ENCODE results near the gene RNF26.

The RNF26 gene

GRCh38 chr11:119319136-119319699 lies 15.1 kb upstream of the RNF26 start:
- DNase-seq (ENCODE audit: insufficient read length, low spot score) (peak; percentile 4), FAIRE-seq (no peak)
- no peak for TF ChIP-seq PAX5 (IDR thresholded peaks at IDR 0.05; ENCODE audit: insufficient read depth, low read length, severe bottlenecking)
- TF ChIP-seq POLR2A (IDR thresholded peaks at IDR 0.05; ENCODE audit: low read depth, low read length), result no peak
- no peak for TF ChIP-seq SPI1 (IDR thresholded peaks at IDR 0.05; ENCODE audit: low read depth, low read length)
- no peak for TF ChIP-seq POU2F2 (IDR thresholded peaks at IDR 0.05; ENCODE audit: low read depth, low read length)
- TF ChIP-seq POLR2AphosphoS5 (IDR thresholded peaks at IDR 0.05; ENCODE audit: low read depth, low read length), result no peak
- TF ChIP-seq TAF1 (IDR thresholded peaks at IDR 0.05; ENCODE audit: low read depth, low read length), result no peak

GRCh38 chr11:119319700-119320239 lies 14.6 kb upstream of the RNF26 start:
- TF ChIP-seq TAF1 (IDR thresholded peaks at IDR 0.05; ENCODE audit: low read depth, low read length) (no peak), PAX5 (IDR thresholded peaks at IDR 0.05; ENCODE audit: insufficient read depth, low read length, severe bottlenecking) (no peak), POLR2AphosphoS5 (IDR thresholded peaks at IDR 0.05; ENCODE audit: low read depth, low read length) (no peak)
- peak; percentile 5 for DNase-seq (ENCODE audit: insufficient read length, low spot score)
- no peak for FAIRE-seq

GRCh38 chr11:119320240-119320775 lies 14.0 kb upstream of the RNF26 start:
- no peak for FAIRE-seq
- TF ChIP-seq SPI1 (IDR thresholded peaks at IDR 0.05; ENCODE audit: low read depth, low read length) (no peak), POU2F2 (IDR thresholded peaks at IDR 0.05; ENCODE audit: low read depth, low read length) (no peak)
- peak; percentile 12 for DNase-seq (ENCODE audit: insufficient read length, low spot score)

GRCh38 chr11:119320776-119321524 lies 13.4 kb upstream of the RNF26 start:
- DNase-seq (ENCODE audit: insufficient read length, low spot score), result peak; percentile 86
- no peak for FAIRE-seq
- no peak for TF ChIP-seq SPI1 (IDR thresholded peaks at IDR 0.05; ENCODE audit: low read depth, low read length)
- no peak for TF ChIP-seq POU2F2 (IDR thresholded peaks at IDR 0.05; ENCODE audit: low read depth, low read length)
- TF ChIP-seq POLR2A (IDR thresholded peaks at IDR 0.05; ENCODE audit: low read depth, low read length), result 0 out of 2 replicates have a peak, but pooled peaks have one; percentile 22
- TF ChIP-seq PAX5 (IDR thresholded peaks at IDR 0.05; ENCODE audit: insufficient read depth, low read length, severe bottlenecking), result no peak
- TF ChIP-seq TAF1 (IDR thresholded peaks at IDR 0.05; ENCODE audit: low read depth, low read length), result peak; percentile 20; the same call in 1 of the 2 replicates
- no peak for TF ChIP-seq POLR2AphosphoS5 (IDR thresholded peaks at IDR 0.05; ENCODE audit: low read depth, low read length)

- TF ChIP-seq TAF1 (IDR thresholded peaks at IDR 0.05; ENCODE audit: low read depth, low read length) (no peak), PAX5 (IDR thresholded peaks at IDR 0.05; ENCODE audit: insufficient read depth, low read length, severe bottlenecking) (no peak), POLR2A (IDR thresholded peaks at IDR 0.05; ENCODE audit: low read depth, low read length) (no peak), POLR2AphosphoS5 (IDR thresholded peaks at IDR 0.05; ENCODE audit: low read depth, low read length) (no peak), POU2F2 (IDR thresholded peaks at IDR 0.05; ENCODE audit: low read depth, low read length) (no peak), SPI1 (IDR thresholded peaks at IDR 0.05; ENCODE audit: low read depth, low read length) (no peak)
- no peak for DNase-seq (ENCODE audit: insufficient read length, low spot score)
- peak; percentile 58 for FAIRE-seq
Measured at GRCh38 chr11:119322360-119322739, 12.0 kb upstream of the RNF26 start.

- FAIRE-seq (no peak), DNase-seq (ENCODE audit: insufficient read length, low spot score) (no peak)
- TF ChIP-seq SPI1 (IDR thresholded peaks at IDR 0.05; ENCODE audit: low read depth, low read length) (no peak), POLR2A (IDR thresholded peaks at IDR 0.05; ENCODE audit: low read depth, low read length) (no peak)
Measured at GRCh38 chr11:119322921-119323531, 11.3 kb upstream of the RNF26 start.

GRCh38 chr11:119323532-119324033 lies 10.7 kb upstream of the RNF26 start:
- DNase-seq (ENCODE audit: insufficient read length, low spot score) (no peak), FAIRE-seq (peak; percentile 65)
- no peak for TF ChIP-seq POLR2A (IDR thresholded peaks at IDR 0.05; ENCODE audit: low read depth, low read length)
- no peak for TF ChIP-seq POU2F2 (IDR thresholded peaks at IDR 0.05; ENCODE audit: low read depth, low read length)
- no peak for TF ChIP-seq POLR2AphosphoS5 (IDR thresholded peaks at IDR 0.05; ENCODE audit: low read depth, low read length)
- no peak for TF ChIP-seq TAF1 (IDR thresholded peaks at IDR 0.05; ENCODE audit: low read depth, low read length)
- no peak for TF ChIP-seq SPI1 (IDR thresholded peaks at IDR 0.05; ENCODE audit: low read depth, low read length)
- TF ChIP-seq PAX5 (IDR thresholded peaks at IDR 0.05; ENCODE audit: insufficient read depth, low read length, severe bottlenecking), result no peak

- FAIRE-seq, result no peak
- no peak for DNase-seq (ENCODE audit: insufficient read length, low spot score)
- TF ChIP-seq TAF1 (IDR thresholded peaks at IDR 0.05; ENCODE audit: low read depth, low read length) (no peak), POLR2A (IDR thresholded peaks at IDR 0.05; ENCODE audit: low read depth, low read length) (no peak), PAX5 (IDR thresholded peaks at IDR 0.05; ENCODE audit: insufficient read depth, low read length, severe bottlenecking) (no peak), POU2F2 (IDR thresholded peaks at IDR 0.05; ENCODE audit: low read depth, low read length) (no peak), POLR2AphosphoS5 (IDR thresholded peaks at IDR 0.05; ENCODE audit: low read depth, low read length) (no peak), SPI1 (IDR thresholded peaks at IDR 0.05; ENCODE audit: low read depth, low read length) (no peak)
Measured at GRCh38 chr11:119324189-119324588, 10.1 kb upstream of the RNF26 start.

- DNase-seq (ENCODE audit: insufficient read length, low spot score) (no peak), FAIRE-seq (no peak)
- no peak for TF ChIP-seq SPI1 (IDR thresholded peaks at IDR 0.05; ENCODE audit: low read depth, low read length)
- no peak for TF ChIP-seq POLR2AphosphoS5 (IDR thresholded peaks at IDR 0.05; ENCODE audit: low read depth, low read length)
- TF ChIP-seq POU2F2 (IDR thresholded peaks at IDR 0.05; ENCODE audit: low read depth, low read length), result no peak
- TF ChIP-seq TAF1 (IDR thresholded peaks at IDR 0.05; ENCODE audit: low read depth, low read length), result no peak
Measured at GRCh38 chr11:119329320-119329719, 5.0 kb upstream of the RNF26 start.
